H9 (cell line): ENCODE data around the gene POP4. TPM values are rescaled to one million over a fixed set of nuclear protein-coding genes. Genes with fewer than 3 reads are reported as not detected.

ENCODE experiments used
- DNase-seq: peaks from one replicate; pipeline ENCODE4 v3.0.0-alpha.2; 2017
- H2AFZ ChIP-seq: one replicate; pipeline ENCODE4 v1.6.1; 2013; ENCODE audit warnings: mild to moderate bottlenecking, low read length, control low read depth, moderate library complexity
- H2AK5ac ChIP-seq: 2 replicates; pipeline ENCODE4 v1.6.1; 2013; ENCODE audit warnings: low read length, control low read depth, mixed read lengths; ENCODE audit not compliant: insufficient read length
- H2BK120ac ChIP-seq: one replicate; pipeline ENCODE4 v1.6.1; 2013; ENCODE audit warnings: low read depth, mild to moderate bottlenecking, low read length, control low read depth, inconsistent platforms; ENCODE audit not compliant: poor library complexity, severe bottlenecking
- H2BK12ac ChIP-seq: 2 replicates; pipeline ENCODE4 v1.6.1; 2013; ENCODE audit warnings: low read length, control low read depth, mixed read lengths, low read depth; ENCODE audit not compliant: insufficient read length
- H2BK15ac ChIP-seq: 2 replicates; pipeline ENCODE4 v1.6.1; 2013; ENCODE audit warnings: low read depth, low read length, control low read depth
- H2BK20ac ChIP-seq: one replicate; pipeline ENCODE4 v1.6.1; 2013; ENCODE audit warnings: low read depth, mild to moderate bottlenecking, low read length, control low read depth, inconsistent platforms; ENCODE audit not compliant: poor library complexity, severe bottlenecking
- H2BK5ac ChIP-seq: 2 replicates; pipeline ENCODE4 v1.6.1; 2013; ENCODE audit warnings: low read length, control low read depth, mixed read lengths; ENCODE audit not compliant: insufficient read length
- H3K14ac ChIP-seq: 2 replicates; pipeline ENCODE4 v1.6.1; 2013; ENCODE audit warnings: low read length, control low read depth; ENCODE audit not compliant: insufficient read depth
- H3K18ac ChIP-seq: 2 replicates; pipeline ENCODE4 v1.6.1; 2013; ENCODE audit warnings: low read depth, mild to moderate bottlenecking, mixed read lengths, low read length, control low read depth; ENCODE audit not compliant: insufficient read length
- H3K23ac ChIP-seq: 2 replicates; pipeline ENCODE4 v1.6.1; 2013; ENCODE audit warnings: low read length, control low read depth, mixed read lengths, low read depth; ENCODE audit not compliant: insufficient read length
- H3K23me2 ChIP-seq: 2 replicates; pipeline ENCODE4 v1.6.1; 2013; ENCODE audit warnings: low read depth, mild to moderate bottlenecking, mixed read lengths, low read length, control low read depth; ENCODE audit not compliant: insufficient read length, poor library complexity, severe bottlenecking
- H3K27ac ChIP-seq: 2 replicates; pipeline ENCODE4 v1.5.1; 2013; ENCODE audit warnings: low read length, control low read depth, mixed read lengths, low read depth; ENCODE audit not compliant: insufficient read length
- H3K27me3 ChIP-seq: 2 replicates; pipeline ENCODE4 v1.6.1; 2013; ENCODE audit warnings: low read length, control low read depth, inconsistent platforms; ENCODE audit not compliant: insufficient read depth
- H3K4ac ChIP-seq: 2 replicates; pipeline ENCODE4 v1.6.1; 2013; ENCODE audit warnings: low read depth, mild to moderate bottlenecking, control low read depth, inconsistent platforms, low read length, moderate library complexity
- H3K4me1 ChIP-seq: 2 replicates; pipeline ENCODE4 v1.6.1; 2013; ENCODE audit warnings: low read length, control low read depth, inconsistent platforms; ENCODE audit not compliant: insufficient read depth
- H3K4me2 ChIP-seq: 2 replicates; pipeline ENCODE4 v1.6.1; 2013; ENCODE audit warnings: low read length, control low read depth, mixed read lengths; ENCODE audit not compliant: insufficient read length, insufficient read depth
- H3K56ac ChIP-seq: 2 replicates; pipeline ENCODE4 v1.6.1; 2013; ENCODE audit warnings: low read depth, mild to moderate bottlenecking, mixed read lengths, low read length, control low read depth; ENCODE audit not compliant: insufficient read length
- H3K79me1 ChIP-seq: 2 replicates; pipeline ENCODE4 v1.6.1; 2013; ENCODE audit warnings: low read depth, mild to moderate bottlenecking, moderate library complexity, low read length, control low read depth, inconsistent platforms; ENCODE audit not compliant: insufficient read depth, poor library complexity, severe bottlenecking
- H3K79me2 ChIP-seq: 2 replicates; pipeline ENCODE4 v1.6.1; 2013; ENCODE audit warnings: low read length, control low read depth, inconsistent platforms; ENCODE audit not compliant: insufficient read depth
- H3K9ac ChIP-seq: 2 replicates; pipeline ENCODE4 v1.6.1; 2013; ENCODE audit warnings: low read length, control low read depth, mixed read lengths; ENCODE audit not compliant: insufficient read length; ENCODE audit errors: extremely low read depth
- H3K9me3 ChIP-seq: one replicate; pipeline ENCODE4 v1.6.1; 2013; ENCODE audit warnings: low read depth, low read length, inconsistent platforms; ENCODE audit not compliant: control insufficient read depth
- H3T11ph ChIP-seq: one replicate; pipeline ENCODE4 v1.6.1; 2013; ENCODE audit warnings: mild to moderate bottlenecking, low read length, control low read depth, inconsistent platforms
- H4K20me1 ChIP-seq: one replicate; pipeline ENCODE4 v1.6.1; 2013; ENCODE audit not compliant: control insufficient read depth, insufficient read length, insufficient read depth
- H4K5ac ChIP-seq: 2 replicates; pipeline ENCODE4 v1.6.1; 2013; ENCODE audit warnings: low read depth, mild to moderate bottlenecking, mixed read lengths, low read length, control low read depth; ENCODE audit not compliant: insufficient read length
- H4K8ac ChIP-seq: replicated peaks from 2 replicates; pipeline ENCODE4 v1.6.1; 2013; ENCODE audit warnings: low read length, control low read depth, mixed read lengths, low read depth; ENCODE audit not compliant: insufficient read length
- H4K91ac ChIP-seq: 2 replicates; pipeline ENCODE4 v1.6.1; 2013; ENCODE audit warnings: low read depth, mild to moderate bottlenecking, moderate library complexity, mixed read lengths, low read length, control low read depth; ENCODE audit not compliant: insufficient read length
- H3K27ac Mint-ChIP-seq, 3 experiments: 2 replicates in 2 of 3; 3 replicates in 1 of 3; pipeline ENCODE4 v1.8.0; 2020 to 2021; ENCODE audit warnings: mixed read lengths in 3 of 3, mild to moderate bottlenecking in 1 of 3, moderate library complexity in 1 of 3
- H3K27me3 Mint-ChIP-seq: 2 replicates; pipeline ENCODE4 v1.8.0; 2021; ENCODE audit warnings: low read depth, mild to moderate bottlenecking, moderate library complexity, mixed read lengths
- H3K36me3 Mint-ChIP-seq, 3 experiments: 2 replicates in 2 of 3; 3 replicates in 1 of 3; pipeline ENCODE4 v1.8.0; 2020 to 2021; ENCODE audit warnings: low read depth in 3 of 3, mixed read lengths in 3 of 3; ENCODE audit not compliant: insufficient read depth in 1 of 3
- H3K4me1 Mint-ChIP-seq, 2 experiments: 2 replicates each; pipeline ENCODE4 v1.8.0; 2020; ENCODE audit warnings: mixed read lengths in 2 of 2
- H3K4me3 Mint-ChIP-seq, 2 experiments: 2 replicates in 1 of 2; 3 replicates in 1 of 2; pipeline ENCODE4 v1.8.0; 2020 to 2021; ENCODE audit warnings: mild to moderate bottlenecking in 2 of 2, mixed read lengths in 2 of 2, moderate library complexity in 1 of 2
- H3K9me3 Mint-ChIP-seq, 2 experiments: 2 replicates in 1 of 2; 3 replicates in 1 of 2; pipeline ENCODE4 v1.8.0; 2020; ENCODE audit warnings: mild to moderate bottlenecking in 2 of 2, mixed read lengths in 2 of 2, moderate library complexity in 1 of 2
- WGBS: extraction: QIAGEN DNeasy Blood & Tissue Kit; methylation state at CpG from one replicate; pipeline ENCODE4 v1.1.7; 2013; ENCODE audit warnings: missing lambda C conversion rate, low lambda C conversion rate, mixed read lengths; ENCODE audit not compliant: insufficient read length; ENCODE audit errors: extremely low coverage; 5-methylcytosine and 5-hydroxymethylcytosine counted together
- total RNA-seq: library from RNA; stranded (reverse); gene quantifications from 2 replicates; pipeline ENCODE4 v1.2.1, GENCODE V29; 2021
- TF ChIP-seq, protein P1 (sequence below): fragments of 200-600 bp; sonication (generic); conservative IDR thresholded peaks from 3 replicates; pipeline ENCODE4 v1.8.0; 2021; ENCODE audit warnings: antibody characterized with exemption, mild to moderate bottlenecking

The POP4 gene
- total RNA-seq, 1 experiment from 2014 or later, result 51.4 TPM

DNA sequence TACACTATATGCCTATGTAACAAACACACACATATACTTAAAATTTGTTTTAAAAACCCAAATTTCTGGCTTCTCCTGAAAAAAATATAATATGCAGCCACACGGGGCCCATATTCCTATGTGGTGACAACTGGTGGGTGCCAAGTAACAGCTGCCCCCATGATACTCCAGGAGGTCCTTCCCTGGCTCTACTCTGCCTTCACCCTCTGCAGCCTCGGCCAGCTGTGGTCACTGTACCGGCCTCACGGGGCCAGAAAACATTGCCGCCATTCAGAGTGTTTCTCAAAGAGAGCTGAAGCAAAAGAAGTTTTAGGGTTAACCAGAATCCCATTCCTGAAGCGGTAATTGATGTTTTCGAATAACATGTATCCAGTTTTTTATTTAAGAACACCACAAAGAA lies 32.6 kb upstream of the POP4 start:
- H3K4me1 ChIP-seq, result no peaks in the 10 kb centered on the region
- TF ChIP-seq, protein P1, sequence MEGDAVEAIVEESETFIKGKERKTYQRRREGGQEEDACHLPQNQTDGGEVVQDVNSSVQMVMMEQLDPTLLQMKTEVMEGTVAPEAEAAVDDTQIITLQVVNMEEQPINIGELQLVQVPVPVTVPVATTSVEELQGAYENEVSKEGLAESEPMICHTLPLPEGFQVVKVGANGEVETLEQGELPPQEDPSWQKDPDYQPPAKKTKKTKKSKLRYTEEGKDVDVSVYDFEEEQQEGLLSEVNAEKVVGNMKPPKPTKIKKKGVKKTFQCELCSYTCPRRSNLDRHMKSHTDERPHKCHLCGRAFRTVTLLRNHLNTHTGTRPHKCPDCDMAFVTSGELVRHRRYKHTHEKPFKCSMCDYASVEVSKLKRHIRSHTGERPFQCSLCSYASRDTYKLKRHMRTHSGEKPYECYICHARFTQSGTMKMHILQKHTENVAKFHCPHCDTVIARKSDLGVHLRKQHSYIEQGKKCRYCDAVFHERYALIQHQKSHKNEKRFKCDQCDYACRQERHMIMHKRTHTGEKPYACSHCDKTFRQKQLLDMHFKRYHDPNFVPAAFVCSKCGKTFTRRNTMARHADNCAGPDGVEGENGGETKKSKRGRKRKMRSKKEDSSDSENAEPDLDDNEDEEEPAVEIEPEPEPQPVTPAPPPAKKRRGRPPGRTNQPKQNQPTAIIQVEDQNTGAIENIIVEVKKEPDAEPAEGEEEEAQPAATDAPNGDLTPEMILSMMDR, result no peak
- H3K18ac ChIP-seq, result no peak overlapping the region
- no peaks in the 10 kb centered on the region for H4K20me1 ChIP-seq
- H3K79me2 ChIP-seq, result no peaks in the 10 kb centered on the region
- H3K27ac Mint-ChIP-seq, result no peak overlapping the region
- no peak overlapping the region for H3K4me3 Mint-ChIP-seq
- peaks cover 19 to 23% of the 10 kb centered on the region in 2 experiments for H3K4me1 Mint-ChIP-seq
- no CpG with 5 or more reads among the region's 7 CpGs for WGBS
- H2AFZ ChIP-seq, result no peak overlapping the region
- H2BK5ac ChIP-seq, result no peak overlapping the region
- H3K23me2 ChIP-seq, result no peaks in the 10 kb centered on the region
- no peak overlapping the region for H3K56ac ChIP-seq
- no peaks in the 10 kb centered on the region for H3K9me3 Mint-ChIP-seq
- no peak overlapping the region for H3K23ac ChIP-seq
- no peak overlapping the region for H3K4me2 ChIP-seq
- H3K9ac ChIP-seq, result no peak overlapping the region
- H4K91ac ChIP-seq, result no peak overlapping the region
- H3K79me1 ChIP-seq, result no peaks in the 10 kb centered on the region
- H3K4ac ChIP-seq, result no peak overlapping the region
- no peak overlapping the region for H2BK20ac ChIP-seq
- no peaks in the 10 kb centered on the region for H3K27me3 ChIP-seq
- H3T11ph ChIP-seq, result no peak overlapping the region
- H3K27ac ChIP-seq, result no peak overlapping the region
- peaks cover 76% of the 10 kb centered on the region for H3K27me3 Mint-ChIP-seq
- H4K8ac ChIP-seq, result no peak overlapping the region
- H3K36me3 Mint-ChIP-seq, result no peaks in the 10 kb centered on the region; a peak in 1 of 7 replicates
- no peak overlapping the region for H2BK12ac ChIP-seq
- H3K9me3 ChIP-seq, result no peaks in the 10 kb centered on the region
- H3K14ac ChIP-seq, result no peak overlapping the region
- no peak overlapping the region for H2AK5ac ChIP-seq
- no peak overlapping the region for H2BK120ac ChIP-seq
- H2BK15ac ChIP-seq, result no peak overlapping the region
- DNase-seq, result no peak
- H4K5ac ChIP-seq, result no peak overlapping the region
